H1 (cell line): ENCODE data around the gene HSF4. TPM values are rescaled to one million over a fixed set of nuclear protein-coding genes. Genes with fewer than 3 reads are reported as not detected.

ENCODE experiments used
- CTCF ChIA-PET: fragments of 300-600 bp; sonication (Branson Sonifier 250); formaldehyde crosslinking; loops from one replicate; lab custom pipeline; 2021; ENCODE audit not compliant: partially characterized antibody; lab: Charles Lee
- POLR2A ChIA-PET: fragments of 300-600 bp; sonication (Branson Sonifier 250); formaldehyde crosslinking; loops from one replicate; lab custom pipeline; 2021; ENCODE audit warnings: inconsistent platforms; ENCODE audit not compliant: partially characterized antibody; lab: Charles Lee
- DNase-seq, 2 experiments: peaks; one replicate each; pipeline versions ENCODE4 v3.0.0 to v3.0.0-alpha.2; 2010 to 2022; ENCODE audit warnings: low spot score in 2 of 2, low read depth in 1 of 2, mixed read lengths in 1 of 2
- FAIRE-seq: peaks from 2 replicates; lab custom pipeline; 2011; peaks lifted over from hg19 to GRCh38; lab: Jason Lieb, UNC
- H2AFZ ChIP-seq: 2 replicates; pipeline ENCODE4 v1.8.1; 2012; ENCODE audit warnings: low read length, inconsistent platforms
- H2AK5ac ChIP-seq: 2 replicates; pipeline ENCODE4 v1.6.1; 2013; ENCODE audit warnings: low read depth, low read length
- H2BK120ac ChIP-seq: replicated peaks from 2 replicates; pipeline ENCODE3; 2013; ENCODE audit warnings: low read depth, low read length, inconsistent platforms
- H2BK12ac ChIP-seq: 2 replicates; pipeline ENCODE4 v1.6.1; 2013; ENCODE audit warnings: low read depth, low read length
- H2BK15ac ChIP-seq: 2 replicates; pipeline ENCODE4 v1.6.1; 2013; ENCODE audit warnings: low read length
- H2BK20ac ChIP-seq: 2 replicates; pipeline ENCODE4 v1.6.1; 2013; ENCODE audit warnings: low read length
- H2BK5ac ChIP-seq: 2 replicates; pipeline ENCODE4 v1.6.1; 2013; ENCODE audit warnings: low read depth, low read length
- H3K14ac ChIP-seq: 2 replicates; pipeline ENCODE4 v1.6.1; 2013; ENCODE audit warnings: inconsistent platforms; ENCODE audit not compliant: insufficient read length
- H3K18ac ChIP-seq: 2 replicates; pipeline ENCODE4 v1.6.1; 2013; ENCODE audit warnings: low read length; ENCODE audit errors: extremely low read depth
- H3K23ac ChIP-seq: 2 replicates; pipeline ENCODE4 v1.6.1; 2013; ENCODE audit warnings: inconsistent platforms; ENCODE audit not compliant: insufficient read length
- H3K23me2 ChIP-seq: 2 replicates; pipeline ENCODE4 v1.6.1; 2013; ENCODE audit warnings: low read depth, low read length
- H3K27ac ChIP-seq: 2 replicates; pipeline ENCODE4 v1.6.1; 2011; ENCODE audit warnings: low read depth, low read length, inconsistent platforms
- H3K27me3 ChIP-seq, 4 experiments: replicated peaks in 1 of 4; 1 replicate in 1 of 4; 2 replicates in 3 of 4; pipeline versions ENCODE4 v1.6.1 to v1.8.1; 2011 to 2013; ENCODE audit warnings: low read length in 3 of 4, mild to moderate bottlenecking in 3 of 4, inconsistent platforms in 2 of 4, mixed read lengths in 2 of 4, moderate library complexity in 1 of 4; ENCODE audit not compliant: control insufficient read depth in 3 of 4, insufficient read depth in 3 of 4; ENCODE audit errors: extremely low read depth in 1 of 4
- H3K36me3 ChIP-seq, 4 experiments: 2 replicates each; pipeline versions ENCODE4 v1.6.1 to v1.8.1; 2011 to 2013; ENCODE audit warnings: mild to moderate bottlenecking in 4 of 4, low read length in 3 of 4, moderate library complexity in 2 of 4, control low read depth in 1 of 4, inconsistent platforms in 1 of 4; ENCODE audit not compliant: insufficient read depth in 4 of 4, control insufficient read depth in 2 of 4
- H3K4ac ChIP-seq: replicated peaks from 2 replicates; pipeline ENCODE3; 2013; ENCODE audit warnings: low read length, low read depth, mixed read lengths, inconsistent platforms; ENCODE audit not compliant: insufficient read length
- H3K4me1 ChIP-seq, 4 experiments: replicated peaks in 1 of 4; 1 replicate in 1 of 4; 2 replicates in 3 of 4; pipeline versions ENCODE4 v1.6.1 to v1.8.1; 2011 to 2013; ENCODE audit warnings: low read length in 3 of 4, inconsistent platforms in 2 of 4, mixed read lengths in 1 of 4; ENCODE audit not compliant: insufficient read depth in 4 of 4, control insufficient read depth in 3 of 4
- H3K4me2 ChIP-seq, 2 experiments: 2 replicates each; pipeline versions ENCODE4 v1.6.1 to v1.8.1; 2011 to 2013; ENCODE audit warnings: low read depth in 2 of 2, low read length in 2 of 2, control low read depth in 1 of 2, inconsistent platforms in 1 of 2, mild to moderate bottlenecking in 1 of 2; ENCODE audit not compliant: insufficient read depth in 1 of 2
- H3K4me3 ChIP-seq, 4 experiments: fragments of 200-600, 300-600 bp in 1 of 4; sonication (generic), shearing (Covaris generic), sonication (Bioruptor Twin) in 1 of 4; 2 replicates each; pipeline versions ENCODE4 v1.5.1 to v1.8.1; 2011 to 2016; ENCODE audit warnings: low read length in 4 of 4, low read depth in 3 of 4, control low read depth in 2 of 4, inconsistent platforms in 2 of 4, mild to moderate bottlenecking in 2 of 4, mixed read lengths in 1 of 4, moderate library complexity in 1 of 4; ENCODE audit not compliant: insufficient read depth in 2 of 4; ENCODE audit errors: extremely low read depth in 1 of 4
- H3K56ac ChIP-seq: replicated peaks from 2 replicates; pipeline ENCODE3; 2013; ENCODE audit warnings: low read depth, mild to moderate bottlenecking, mixed read lengths, low read length, inconsistent platforms; ENCODE audit not compliant: insufficient read length
- H3K79me1 ChIP-seq: 2 replicates; pipeline ENCODE4 v1.6.1; 2013; ENCODE audit warnings: low read depth, low read length, control low read depth
- H3K79me2 ChIP-seq, 2 experiments: 2 replicates each; pipeline versions ENCODE4 v1.6.1 to v1.8.1; 2012 to 2013; ENCODE audit warnings: low read length in 2 of 2, mild to moderate bottlenecking in 2 of 2, inconsistent platforms in 1 of 2; ENCODE audit not compliant: insufficient read depth in 2 of 2, control insufficient read depth in 1 of 2
- H3K9ac ChIP-seq, 4 experiments: replicated peaks in 1 of 4; 1 replicate in 1 of 4; 2 replicates in 3 of 4; pipeline versions ENCODE4 v1.6.1 to v1.8.1; 2011 to 2013; ENCODE audit warnings: low read depth in 3 of 4, low read length in 3 of 4, control low read depth in 2 of 4, mild to moderate bottlenecking in 2 of 4, moderate library complexity in 2 of 4, inconsistent platforms in 1 of 4; ENCODE audit errors: extremely low read depth in 1 of 4
- H3K9me3 ChIP-seq, 2 experiments: 2 replicates each; pipeline versions ENCODE4 v1.6.1 to v1.8.1; 2012 to 2013; ENCODE audit warnings: mild to moderate bottlenecking in 2 of 2, moderate library complexity in 2 of 2, control low read depth in 1 of 2, inconsistent platforms in 1 of 2, low read depth in 1 of 2, low read length in 1 of 2, mixed read lengths in 1 of 2; ENCODE audit not compliant: insufficient read depth in 2 of 2
- H4K20me1 ChIP-seq, 2 experiments: replicated peaks in 1 of 2; 2 replicates each; pipeline versions ENCODE3 to v1.8.1; 2011 to 2013; ENCODE audit warnings: inconsistent platforms in 2 of 2, low read length in 2 of 2, mild to moderate bottlenecking in 1 of 2; ENCODE audit not compliant: insufficient read depth in 2 of 2, control insufficient read depth in 1 of 2
- H4K5ac ChIP-seq: 2 replicates; pipeline ENCODE4 v1.6.1; 2013; ENCODE audit warnings: low read length, low read depth, mixed read lengths, inconsistent platforms; ENCODE audit not compliant: insufficient read length
- H4K8ac ChIP-seq: 2 replicates; pipeline ENCODE4 v1.8.0; 2013; ENCODE audit warnings: mild to moderate bottlenecking, moderate library complexity, low read length, inconsistent platforms; ENCODE audit not compliant: insufficient read depth; ENCODE audit errors: extremely low read depth
- H4K91ac ChIP-seq: replicated peaks from 2 replicates; pipeline ENCODE3; 2013; ENCODE audit warnings: low read length, mixed read lengths, inconsistent platforms; ENCODE audit not compliant: insufficient read length
- ASH2L ChIP-seq: fragments of 200-600, 300-600 bp; sonication (generic); IDR thresholded peaks from one replicate; pipeline ENCODE4 v1.7.1; 2017; ENCODE audit warnings: low read length
- E2F6 ChIP-seq: IDR thresholded peaks from 2 replicates; pipeline ENCODE4 v1.6.1; 2012; ENCODE audit warnings: inconsistent platforms
- RBBP5 ChIP-seq: IDR thresholded peaks from 2 replicates; pipeline ENCODE4 v1.7.1; 2012; ENCODE audit warnings: low read depth, mild to moderate bottlenecking, inconsistent platforms, low read length, moderate library complexity, borderline replicate concordance
- RFX5 ChIP-seq: IDR thresholded peaks from 2 replicates; pipeline ENCODE4 v1.6.1; 2011; ENCODE audit warnings: low read depth, low read length, improper control_type of control experiment, borderline replicate concordance
- RNF2 ChIP-seq: fragments of 200-900, 300-1000 bp; sonication (generic); IDR thresholded peaks from 2 replicates; pipeline ENCODE4 v1.7.1; 2016; ENCODE audit warnings: borderline replicate concordance, low read depth, mild to moderate bottlenecking, antibody characterized with exemption, low read length; ENCODE audit not compliant: poor library complexity, severe bottlenecking; ENCODE audit errors: missing control alignments
- RXRA ChIP-seq: IDR thresholded peaks from 2 replicates; pipeline ENCODE4 v1.6.1; 2011; ENCODE audit warnings: low read depth, mild to moderate bottlenecking, low read length, moderate library complexity; ENCODE audit not compliant: insufficient read depth
- TCF12 ChIP-seq: IDR thresholded peaks from 2 replicates; pipeline ENCODE4 v1.6.1; 2011; ENCODE audit warnings: low read depth, mild to moderate bottlenecking, low read length
- WGBS, 2 experiments: shearing (Covaris generic) in 1 of 2; methylation state at CpG; one replicate each; pipeline versions ENCODE4 v1.1.6 to v1.1.7; 2013 to 2015; ENCODE audit warnings: low lambda C conversion rate in 2 of 2, mixed read lengths in 2 of 2, inconsistent platforms in 1 of 2, low coverage in 1 of 2, missing lambda C conversion rate in 1 of 2; ENCODE audit not compliant: insufficient replicate concordance in 2 of 2, insufficient coverage in 1 of 2, insufficient read length in 1 of 2; ENCODE audit errors: extremely low coverage in 1 of 2, missing lambda C conversion rate in 1 of 2; 5-methylcytosine and 5-hydroxymethylcytosine counted together
- polyA plus RNA-seq, 7 experiments: library from polyadenylated mRNA; depleted of rRNA in 3 of 7; stranded (reverse) in 5 of 7; unstranded in 2 of 7; fragments of >200 nt in 5 of 7; fragments of 200-250 nt in 2 of 7; gene quantifications; 1 replicate in 5 of 7; 2 replicates in 1 of 7; 4 replicates in 1 of 7; pipeline versions ENCODE4 v1.2.1 to v1.2.3, GENCODE V29; 2011 to 2013; ENCODE audit warnings: missing spikeins in 2 of 7, mixed read lengths in 2 of 7
- total RNA-seq: library from RNA; stranded (reverse); fragmentation: NEBNext Ultra II Directional; extraction: Animal tissue kit (Norgen Biotek cat#: 25700); gene quantifications from 2 replicates; pipeline ENCODE4 v1.2.1, GENCODE V29; 2021

Gene HSF4
- total and polyA plus RNA-seq, 2 of the 8 experiments (the other 6 are each of a cell fraction or from before 2014, with no cell fraction given) = 0.14 TPM; not detected in 1

GRCh38 chr16:67162506-67163163 is 1.9 kb upstream of the HSF4 start:
- ChIA-PET CTCF (interaction anchor here (0.5 to 19.3 kb wide), 17 partner anchors 6 to 482 kb away, joined by 3 to 291 read pairs (median 4); partner anchors contain the start of genes B3GNT9, ELMO3, FBXL8 and HSF4), POLR2A (interaction anchor here (0.7 to 7.9 kb wide), 6 partner anchors 7 to 40 kb away, joined by 3 to 59 read pairs (median 10); partner anchors contain the start of genes B3GNT9 and MATCAP1)
- Histone ChIP-seq H4K5ac (no peak overlapping the region), H3K79me2 (no peaks in the 10 kb centered on the region), H2BK5ac (no peak overlapping the region), H2AK5ac (no peak overlapping the region), H3K79me1 (no peaks in the 10 kb centered on the region), H3K23me2 (peaks cover 15% of the 10 kb centered on the region), H3K23ac (no peak overlapping the region), H3K18ac (no peak overlapping the region; the same call in none of the 2 replicates), H3K9ac (no peak overlapping the region), H3K4me2 (peak overlapping the region; percentile 71 to 98), H4K91ac (no peak overlapping the region), H3K36me3 (peaks cover 0 to 14% (median 0%) of the 10 kb centered on the region in 4 experiments; a peak in 1 of 8 replicates), H3K4me1 (peaks cover 0 to 33% (median 30%) of the 10 kb centered on the region in 4 experiments; a peak in 6 of 7 replicates), H3K14ac (no peak overlapping the region), H4K20me1 (peaks cover 2 to 23% of the 10 kb centered on the region in 2 experiments), H3K4me3 (peak overlapping the region in 3 of 4 experiments; percentile 11 to 56 (median 26); a peak in 5 of 8 replicates), H2BK120ac (no peak overlapping the region), H3K9me3 (no peaks in the 10 kb centered on the region), H2BK12ac (peak overlapping the region; percentile 39; the same call in 1 of the 2 replicates), H2AFZ (0 out of 2 replicates have a peak overlapping the region, but pooled peaks have one; percentile 75), H4K8ac (no peak overlapping the region), H2BK20ac (no peak overlapping the region), H3K4ac (no peak overlapping the region), H3K27me3 (peaks cover 93 to 100% (median 99%) of the 10 kb centered on the region in 4 experiments), H3K27ac (no peak overlapping the region), H3K56ac (no peak overlapping the region), H2BK15ac (no peak overlapping the region; the same call in 1 of the 2 replicates)
- peak; percentile 20 for TF ChIP-seq RNF2
- TF ChIP-seq TCF12 = no peak
- peak; percentile 89 for TF ChIP-seq RFX5
- TF ChIP-seq RXRA = no peak
- peak; percentile 87 for TF ChIP-seq E2F6
- no peak for TF ChIP-seq RBBP5
- no peak for TF ChIP-seq ASH2L
- FAIRE-seq (no peak), DNase-seq (peak in 1 of 2 experiments; percentile 71)
- WGBS, 2 experiments = 11% methylated on average over 44 of the region's 44 CpGs; no CpG with 5 or more reads in 1 of the 2 experiments
